ENCODE data around the gene GCLC. TPM values are rescaled to one million over a fixed set of nuclear protein-coding genes. Genes with fewer than 3 reads are reported as not detected.

The GCLC gene
- total RNA-seq, 1 donor from 2014 or later, result 33.0 TPM

- DNase-seq (ENCODE audit: low spot score), result no peak
- intact Hi-C loops (cut with DNase I), result no loop called here
Observed at GRCh38 chr6:53465732-53466131, 79.2 kb downstream of the GCLC start.

- DNase-seq (ENCODE audit: low spot score), result no peak
- intact Hi-C loops (cut with DNase I), result no loop called here
Observed at GRCh38 chr6:53464927-53465460, 79.9 kb downstream of the GCLC start.

GRCh38 chr6:53464483-53464882 lies 80.4 kb downstream of the GCLC start:
- intact Hi-C loops (cut with DNase I), result no loop called here
- no peak for DNase-seq (ENCODE audit: low spot score)

GRCh38 chr6:53461696-53462095 lies 83.2 kb downstream of the GCLC start:
- intact Hi-C loops (cut with DNase I), result no loop called here
- no peak for DNase-seq (ENCODE audit: low spot score)

- intact Hi-C loops (cut with DNase I), result no loop called here
- DNase-seq (ENCODE audit: low spot score), result no peak
Observed at GRCh38 chr6:53461041-53461656, 83.8 kb downstream of the GCLC start.

- intact Hi-C loops (cut with DNase I), result no loop called here
- DNase-seq (ENCODE audit: low spot score), result no peak
Observed at GRCh38 chr6:53458105-53458866, 86.6 kb downstream of the GCLC start.

- intact Hi-C loops (cut with DNase I), result no loop called here
- no peak for DNase-seq (ENCODE audit: low spot score)
Observed at GRCh38 chr6:53456809-53457208, 88.1 kb downstream of the GCLC start.

GRCh38 chr6:53455678-53456077 lies 89.2 kb downstream of the GCLC start:
- intact Hi-C loops (cut with DNase I), result no loop called here
- DNase-seq (ENCODE audit: low spot score), result no peak

- DNase-seq (ENCODE audit: low spot score), result no peak
- intact Hi-C loops (cut with DNase I), result no loop called here
Observed at GRCh38 chr6:53451165-53451564, 93.7 kb downstream of the GCLC start.

- no peak for DNase-seq (ENCODE audit: low spot score)
- intact Hi-C loops (cut with DNase I), result no loop called here
Observed at GRCh38 chr6:53447865-53448264, 97.0 kb downstream of the GCLC start.

Other genes with a start within 250 kb of the GCLC start
- gene ELOVL5, start 196.2 kb downstream of the GCLC start, total RNA-seq, result 37.6 TPM
- 188 TPM for gene KLHL31, start 120.7 kb upstream of the GCLC start, total RNA-seq
- 6.4 TPM for gene LRRC1, start 249.9 kb upstream of the GCLC start, total RNA-seq